Measurements from ENCODE around the gene TMEM234.
A peak's percentile ranks its signal among the peaks of the same experiment; 100 is the strongest.

Gene TMEM234

GRCh38 chr1:32239337-32239736 lies 17.2 kb upstream of the TMEM234 start:
- DNase-seq: no peak

- DNase-seq: no peak
Observed at GRCh38 chr1:32234792-32235191, 12.6 kb upstream of the TMEM234 start.

- DNase-seq: no peak
Observed at GRCh38 chr1:32232558-32233304, 10.6 kb upstream of the TMEM234 start.

- no peak for DNase-seq
Observed at GRCh38 chr1:32231843-32232432, 9.8 kb upstream of the TMEM234 start.

GRCh38 chr1:32228771-32229170 lies 6.6 kb upstream of the TMEM234 start:
- no peak for DNase-seq

GRCh38 chr1:32224285-32224684 lies 2.1 kb upstream of the TMEM234 start:
- no peak for DNase-seq

GRCh38 chr1:32223683-32224082 lies 1.5 kb upstream of the TMEM234 start:
- DNase-seq: no peak

- DNase-seq: no peak
Observed at GRCh38 chr1:32221581-32221979, 573 bp downstream of the TMEM234 start.

- no peak for DNase-seq
Observed at GRCh38 chr1:32220746-32221580, 1.2 kb downstream of the TMEM234 start.

GRCh38 chr1:32219022-32219421 lies 3.1 kb downstream of the TMEM234 start:
- DNase-seq: no peak

- peak; percentile 24 for DNase-seq
Observed at GRCh38 chr1:32216566-32216965, 5.6 kb downstream of the TMEM234 start.

- DNase-seq: peak; percentile 67
Observed at GRCh38 chr1:32215629-32216480, 6.3 kb downstream of the TMEM234 start.

GRCh38 chr1:32208891-32209328 lies 13.2 kb downstream of the TMEM234 start, which contains the start of gene DCDC2B:
DCDC2B (plus strand) TSS chr1:32209089; CDS start chr1:32209094, 5 bp downstream.
- DNase-seq: no peak

GRCh38 chr1:32208469-32208868 lies 13.7 kb downstream of the TMEM234 start:
- no peak for DNase-seq

GRCh38 chr1:32205401-32206370 lies 16.5 kb downstream of the TMEM234 start, which contains the start of gene IQCC:
IQCC (plus strand) TSS chr1:32205671; CDS start chr1:32205682, 11 bp downstream.
- peak; percentile 82 for DNase-seq

GRCh38 chr1:32204943-32205361 lies 17.2 kb downstream of the TMEM234 start:
- no peak for DNase-seq

GRCh38 chr1:32201011-32201855 lies 20.9 kb downstream of the TMEM234 start:
- no peak for DNase-seq

GRCh38 chr1:32200226-32201010 lies 21.7 kb downstream of the TMEM234 start, which contains the start of gene CCDC28B:
CCDC28B (plus strand) TSS chr1:32200595; CDS start chr1:32201936, 1,341 bp downstream.
- DNase-seq: peak; percentile 30

GRCh38 chr1:32199717-32200072 lies 22.5 kb downstream of the TMEM234 start:
- no peak for DNase-seq

All from inflammatory macrophage treated with lipopolysaccharide for 4 hours (primary cell).